ENCODE results near the gene PARD3.

DNA sequence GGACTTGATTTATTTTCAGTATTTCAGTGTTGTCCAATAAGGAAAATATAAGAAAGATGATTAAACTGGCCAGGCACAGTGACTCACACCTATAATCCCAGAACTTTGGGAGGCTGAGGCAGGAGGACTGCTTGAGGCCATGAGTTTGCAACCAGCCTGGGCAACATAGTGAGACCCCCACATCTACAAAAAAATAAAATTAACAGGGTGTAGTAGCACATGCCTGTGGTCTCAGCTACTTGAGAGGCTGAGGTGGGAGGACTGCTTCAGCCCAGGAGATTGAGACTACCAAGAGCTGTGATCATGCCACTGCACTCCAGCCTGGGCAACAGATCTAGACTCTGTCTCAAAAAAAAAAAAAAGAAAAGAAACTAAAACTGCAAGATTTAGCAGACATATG is 138.0 kb downstream of the PARD3 start:
- TF ChIP-seq, protein P1, sequence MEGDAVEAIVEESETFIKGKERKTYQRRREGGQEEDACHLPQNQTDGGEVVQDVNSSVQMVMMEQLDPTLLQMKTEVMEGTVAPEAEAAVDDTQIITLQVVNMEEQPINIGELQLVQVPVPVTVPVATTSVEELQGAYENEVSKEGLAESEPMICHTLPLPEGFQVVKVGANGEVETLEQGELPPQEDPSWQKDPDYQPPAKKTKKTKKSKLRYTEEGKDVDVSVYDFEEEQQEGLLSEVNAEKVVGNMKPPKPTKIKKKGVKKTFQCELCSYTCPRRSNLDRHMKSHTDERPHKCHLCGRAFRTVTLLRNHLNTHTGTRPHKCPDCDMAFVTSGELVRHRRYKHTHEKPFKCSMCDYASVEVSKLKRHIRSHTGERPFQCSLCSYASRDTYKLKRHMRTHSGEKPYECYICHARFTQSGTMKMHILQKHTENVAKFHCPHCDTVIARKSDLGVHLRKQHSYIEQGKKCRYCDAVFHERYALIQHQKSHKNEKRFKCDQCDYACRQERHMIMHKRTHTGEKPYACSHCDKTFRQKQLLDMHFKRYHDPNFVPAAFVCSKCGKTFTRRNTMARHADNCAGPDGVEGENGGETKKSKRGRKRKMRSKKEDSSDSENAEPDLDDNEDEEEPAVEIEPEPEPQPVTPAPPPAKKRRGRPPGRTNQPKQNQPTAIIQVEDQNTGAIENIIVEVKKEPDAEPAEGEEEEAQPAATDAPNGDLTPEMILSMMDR (IDR thresholded peaks at IDR 0.05), result no peak
- no peak for TF ChIP-seq POLR2A (IDR thresholded peaks at IDR 0.05)
- no peak for TF ChIP-seq POLR2AphosphoS5 (IDR thresholded peaks at IDR 0.05)
- TF ChIP-seq EP300 (IDR thresholded peaks at IDR 0.05; ENCODE audit: low read depth), result no peak
